ENCODE data around the gene THBD. TPM values are rescaled to one million over a fixed set of nuclear protein-coding genes. Genes with fewer than 3 reads are reported as not detected.

THBD gene
- total RNA-seq, 1 donor from 2014 or later: 104 TPM

DNA sequence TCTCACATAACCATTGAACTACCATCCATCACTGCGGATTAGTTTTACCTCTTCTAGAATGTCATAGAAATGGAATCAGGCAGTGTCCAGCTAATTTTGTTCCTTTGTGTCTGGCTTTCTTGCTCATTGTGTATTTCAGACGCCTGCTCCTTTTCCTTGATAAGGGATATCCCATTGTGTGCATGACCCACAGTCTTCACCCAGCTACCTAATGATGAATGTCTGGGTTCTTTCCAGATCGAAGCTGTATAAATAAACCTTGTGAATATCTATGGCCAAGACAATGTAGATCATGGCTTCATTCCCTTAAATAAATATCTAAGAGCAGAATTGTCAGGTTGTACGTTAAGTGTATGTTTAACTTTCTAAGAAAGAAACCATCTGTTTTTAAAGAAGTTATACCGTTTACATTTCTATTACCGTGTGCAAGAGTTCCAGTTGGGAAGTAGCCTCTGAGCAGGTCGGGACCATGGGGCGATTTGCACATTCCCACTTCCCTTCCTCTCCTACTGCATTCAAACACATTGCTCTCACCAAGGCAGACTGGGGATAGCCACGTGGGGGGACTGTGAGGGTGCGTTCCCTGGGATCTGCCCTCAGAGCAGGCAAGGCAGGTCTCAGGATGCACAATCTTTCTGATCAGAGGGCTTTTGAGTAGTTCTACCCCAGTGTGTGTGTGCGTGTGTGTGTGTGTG lies 23.6 kb upstream of the THBD start:
- no peaks in the 10 kb centered on the region for H3K36me3 ChIP-seq
- no peak overlapping the region for H3K4me3 ChIP-seq
- H3K27me3 ChIP-seq: no peaks in the 10 kb centered on the region
- H3K9me3 ChIP-seq: no peaks in the 10 kb centered on the region
- ATAC-seq: no peak
- TF ChIP-seq, protein P1, sequence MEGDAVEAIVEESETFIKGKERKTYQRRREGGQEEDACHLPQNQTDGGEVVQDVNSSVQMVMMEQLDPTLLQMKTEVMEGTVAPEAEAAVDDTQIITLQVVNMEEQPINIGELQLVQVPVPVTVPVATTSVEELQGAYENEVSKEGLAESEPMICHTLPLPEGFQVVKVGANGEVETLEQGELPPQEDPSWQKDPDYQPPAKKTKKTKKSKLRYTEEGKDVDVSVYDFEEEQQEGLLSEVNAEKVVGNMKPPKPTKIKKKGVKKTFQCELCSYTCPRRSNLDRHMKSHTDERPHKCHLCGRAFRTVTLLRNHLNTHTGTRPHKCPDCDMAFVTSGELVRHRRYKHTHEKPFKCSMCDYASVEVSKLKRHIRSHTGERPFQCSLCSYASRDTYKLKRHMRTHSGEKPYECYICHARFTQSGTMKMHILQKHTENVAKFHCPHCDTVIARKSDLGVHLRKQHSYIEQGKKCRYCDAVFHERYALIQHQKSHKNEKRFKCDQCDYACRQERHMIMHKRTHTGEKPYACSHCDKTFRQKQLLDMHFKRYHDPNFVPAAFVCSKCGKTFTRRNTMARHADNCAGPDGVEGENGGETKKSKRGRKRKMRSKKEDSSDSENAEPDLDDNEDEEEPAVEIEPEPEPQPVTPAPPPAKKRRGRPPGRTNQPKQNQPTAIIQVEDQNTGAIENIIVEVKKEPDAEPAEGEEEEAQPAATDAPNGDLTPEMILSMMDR (IDR thresholded peaks at IDR 0.05): no peak
- intact Hi-C loops (cut with DNase I): no loop called here
- no peak for DNase-seq
- H3K27ac ChIP-seq: no peak overlapping the region
- H3K4me1 ChIP-seq: no peaks in the 10 kb centered on the region

DNA sequence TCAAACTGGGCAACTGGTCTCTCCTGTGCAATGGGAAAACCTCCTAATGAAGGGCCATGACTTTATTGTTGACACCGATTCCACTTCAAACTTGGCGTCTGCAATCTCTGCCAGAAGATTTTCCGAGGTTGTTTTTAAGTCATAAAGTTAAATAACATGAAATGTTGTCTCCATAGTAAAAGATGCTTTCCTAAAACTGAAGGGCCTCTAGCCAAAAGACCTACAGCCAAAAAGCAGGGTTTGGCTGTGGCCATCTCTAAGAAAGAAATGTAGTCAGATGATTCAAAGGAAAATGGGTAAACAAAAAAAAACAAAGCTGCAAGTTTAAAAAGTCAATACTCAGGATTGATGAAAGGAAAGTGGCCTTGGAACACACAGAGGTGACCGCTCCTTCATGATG lies 22.5 kb upstream of the THBD start:
- ATAC-seq (no peak), DNase-seq (no peak)
- Histone ChIP-seq H3K27me3 (no peaks in the 10 kb centered on the region), H3K27ac (no peak overlapping the region), H3K36me3 (no peaks in the 10 kb centered on the region), H3K4me3 (no peak overlapping the region), H3K4me1 (no peaks in the 10 kb centered on the region), H3K9me3 (no peaks in the 10 kb centered on the region)
- intact Hi-C loops (cut with DNase I): no loop called here
- TF ChIP-seq, protein P1 (IDR thresholded peaks at IDR 0.05): no peak

DNA sequence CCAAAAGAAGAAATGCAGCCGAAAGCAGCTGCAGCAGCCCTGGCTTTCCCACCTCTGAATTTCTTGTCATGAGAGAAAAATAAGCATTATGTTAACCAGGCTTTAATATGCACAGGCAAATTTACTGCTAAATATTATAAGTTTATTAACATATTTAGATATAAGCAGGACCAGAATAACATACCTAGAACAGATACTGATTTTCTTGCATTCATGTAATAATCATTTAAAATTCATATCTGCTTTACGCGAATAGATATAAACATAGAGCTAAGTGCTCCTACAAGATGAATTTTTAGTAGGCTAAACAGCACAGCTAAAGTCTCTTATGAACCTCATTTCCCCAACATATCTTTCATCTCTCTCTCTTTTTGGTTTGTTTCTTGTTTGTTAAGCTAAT lies 21.9 kb upstream of the THBD start:
- DNase-seq (no peak), ATAC-seq (no peak)
- Histone ChIP-seq H3K4me1 (no peaks in the 10 kb centered on the region), H3K9me3 (no peaks in the 10 kb centered on the region), H3K27me3 (no peaks in the 10 kb centered on the region), H3K27ac (no peak overlapping the region), H3K36me3 (no peaks in the 10 kb centered on the region), H3K4me3 (no peak overlapping the region)
- TF ChIP-seq, protein P1 (IDR thresholded peaks at IDR 0.05): no peak
- intact Hi-C loops (cut with DNase I): no loop called here

DNA sequence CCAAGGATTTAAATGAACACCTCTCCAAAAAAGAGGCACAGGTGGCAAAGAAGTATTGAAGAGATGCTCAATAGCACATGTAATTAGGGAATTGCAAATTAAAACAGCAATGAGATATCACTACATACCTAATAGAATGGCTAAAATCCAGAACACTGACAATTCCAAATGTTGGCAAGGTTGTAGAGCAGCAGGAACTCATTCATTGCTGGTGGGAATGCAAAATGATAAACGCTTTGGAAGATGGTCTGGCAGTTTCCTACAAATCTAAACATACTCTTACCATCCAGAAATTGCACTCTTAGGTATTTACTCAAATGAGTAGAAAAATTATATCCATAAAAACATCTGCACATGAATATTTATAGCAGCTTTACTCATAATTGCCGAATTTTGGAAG lies 19.6 kb upstream of the THBD start:
- TF ChIP-seq, protein P1 (IDR thresholded peaks at IDR 0.05): no peak
- DNase-seq (no peak), ATAC-seq (no peak)
- Histone ChIP-seq H3K4me3 (no peak overlapping the region), H3K4me1 (no peaks in the 10 kb centered on the region), H3K9me3 (no peaks in the 10 kb centered on the region), H3K36me3 (no peaks in the 10 kb centered on the region), H3K27me3 (no peaks in the 10 kb centered on the region), H3K27ac (no peak overlapping the region)
- intact Hi-C loops (cut with DNase I): no loop called here

DNA sequence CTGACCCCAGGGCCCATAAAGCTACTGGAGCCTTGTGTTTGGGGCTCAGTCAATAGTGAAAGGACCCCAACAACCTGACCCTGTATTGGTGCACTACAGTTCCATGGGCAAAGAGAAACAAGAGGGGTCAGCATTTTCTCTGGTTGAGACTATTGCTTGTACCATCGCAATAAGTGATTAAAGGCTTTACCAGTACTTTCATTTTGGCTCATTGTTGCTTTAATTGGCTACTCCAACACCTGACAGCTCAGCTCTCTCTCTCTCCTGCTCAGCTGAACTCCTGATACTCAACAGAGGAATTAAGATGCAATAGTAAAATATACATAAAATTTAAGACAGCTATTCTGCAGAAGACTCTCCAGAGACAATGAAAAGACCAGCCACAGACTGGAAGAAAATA lies 18.8 kb upstream of the THBD start:
- no peaks in the 10 kb centered on the region for H3K27me3 ChIP-seq
- intact Hi-C loops (cut with DNase I): no loop called here
- ATAC-seq (no peak), DNase-seq (no peak)
- H3K36me3 ChIP-seq: no peaks in the 10 kb centered on the region
- H3K4me3 ChIP-seq: no peak overlapping the region
- no peak overlapping the region for H3K27ac ChIP-seq
- H3K9me3 ChIP-seq: no peaks in the 10 kb centered on the region
- TF ChIP-seq, protein P1 (IDR thresholded peaks at IDR 0.05): no peak
- no peaks in the 10 kb centered on the region for H3K4me1 ChIP-seq

DNA sequence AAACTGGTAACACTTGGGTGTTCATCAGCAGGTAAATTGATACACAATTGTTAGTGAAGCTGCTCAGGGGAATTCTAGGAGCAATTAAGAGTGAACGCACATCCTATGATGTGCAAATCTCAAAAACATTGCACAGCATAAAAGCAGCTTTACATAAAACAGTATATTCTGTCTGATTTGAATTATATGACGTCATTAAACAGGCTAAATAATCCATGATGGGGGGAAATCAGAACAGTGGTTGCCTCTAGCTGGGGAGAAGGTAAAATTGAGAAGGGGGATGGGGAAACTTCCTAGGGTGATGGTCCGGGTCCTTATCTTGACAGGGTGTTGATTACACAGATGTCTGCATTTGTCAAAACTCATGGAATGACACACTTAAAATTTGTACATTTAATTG lies 17.3 kb upstream of the THBD start:
- peaks cover 11% of the 10 kb centered on the region for H3K4me1 ChIP-seq
- no peak overlapping the region for H3K4me3 ChIP-seq
- no peaks in the 10 kb centered on the region for H3K9me3 ChIP-seq
- intact Hi-C loops (cut with DNase I): no loop called here
- TF ChIP-seq, protein P1 (IDR thresholded peaks at IDR 0.05): no peak
- no peaks in the 10 kb centered on the region for H3K27me3 ChIP-seq
- ATAC-seq (no peak), DNase-seq (no peak)
- H3K36me3 ChIP-seq: no peaks in the 10 kb centered on the region
- H3K27ac ChIP-seq: no peak overlapping the region
